ENCODE results near the gene MRPS9. TPM values are rescaled to one million over a fixed set of nuclear protein-coding genes. Genes with fewer than 3 reads are reported as not detected.

The MRPS9 gene
- total RNA-seq, 1 experiment from 2014 or later, result 60.0 TPM

- Histone ChIP-seq H3K27ac (ENCODE audit: insufficient read length, low read depth, low read length) (no peak overlapping the region), H2AFZ (ENCODE audit: low read length) (no peak overlapping the region), H3K4me2 (ENCODE audit: insufficient read depth, insufficient read length, low read length) (no peak overlapping the region), H3K56ac (ENCODE audit: insufficient read length, low read depth, low read length) (no peak overlapping the region), H3K14ac (ENCODE audit: insufficient read depth, low read length) (no peak overlapping the region), H3K18ac (ENCODE audit: insufficient read length, low read depth, low read length) (no peak overlapping the region), H3K23me2 (ENCODE audit: insufficient read length, low read depth, low read length, poor library complexity, severe bottlenecking) (no peaks in the 10 kb centered on the region), H2BK20ac (ENCODE audit: low read depth, low read length, poor library complexity, severe bottlenecking) (no peak overlapping the region), H2AK5ac (ENCODE audit: insufficient read length, low read length) (no peak overlapping the region), H3K79me1 (ENCODE audit: insufficient read depth, low read depth, low read length, poor library complexity, severe bottlenecking) (no peaks in the 10 kb centered on the region), H2BK15ac (ENCODE audit: low read depth, low read length) (no peak overlapping the region), H3K4me1 (ENCODE audit: insufficient read depth, low read length) (no peaks in the 10 kb centered on the region), H3K9me3 (ENCODE audit: control insufficient read depth, low read depth, low read length) (no peaks in the 10 kb centered on the region), H2BK5ac (ENCODE audit: insufficient read length, low read length) (no peak overlapping the region), H4K20me1 (ENCODE audit: control insufficient read depth, insufficient read depth, insufficient read length) (no peaks in the 10 kb centered on the region), H3K9ac (ENCODE audit: extremely low read depth, insufficient read length, low read length) (no peak overlapping the region), H3K27me3 (ENCODE audit: insufficient read depth, low read length) (no peaks in the 10 kb centered on the region), H3T11ph (ENCODE audit: low read length) (no peak overlapping the region), H4K8ac (replicated peaks; ENCODE audit: insufficient read length, low read depth, low read length) (no peak overlapping the region), H4K5ac (ENCODE audit: insufficient read length, low read depth, low read length) (no peak overlapping the region), H2BK120ac (ENCODE audit: low read depth, low read length, poor library complexity, severe bottlenecking) (no peak overlapping the region), H4K91ac (ENCODE audit: insufficient read length, low read depth, low read length) (no peak overlapping the region), H3K79me2 (ENCODE audit: insufficient read depth, low read length) (peaks cover 5% of the 10 kb centered on the region), H3K4ac (ENCODE audit: low read depth, low read length) (no peak overlapping the region), H2BK12ac (ENCODE audit: insufficient read length, low read depth, low read length) (no peak overlapping the region), H3K23ac (ENCODE audit: insufficient read length, low read depth, low read length) (no peak overlapping the region)
- Mint-ChIP-seq H3K36me3 (ENCODE audit: insufficient read depth in 1 of 3, low read depth in 3 of 3) (peaks cover 31 to 37% (median 35%) of the 10 kb centered on the region in 3 experiments), H3K27me3 (ENCODE audit: low read depth) (no peaks in the 10 kb centered on the region), H3K27ac (no peak overlapping the region; a peak in 1 of 7 replicates), H3K9me3 (peaks cover 6 to 13% of the 10 kb centered on the region in 2 experiments; a peak in 4 of 5 replicates), H3K4me3 (no peak overlapping the region), H3K4me1 (no peaks in the 10 kb centered on the region; a peak in 1 of 4 replicates)
- no peak for DNase-seq
- TF ChIP-seq CTCF (conservative IDR thresholded peaks at IDR 0.05), result no peak
- WGBS (ENCODE audit: extremely low coverage, insufficient read length, low lambda C conversion rate), result no CpG with 5 or more reads among the region's 1 CpG
These were observed 14.9 kb downstream of the MRPS9 start for GRCh38 chr2:105052773-105053172.
